Caco-2 (cell line): ENCODE measurements around the gene UNC50. TPM values are rescaled to one million over a fixed set of nuclear protein-coding genes. Genes with fewer than 3 reads are reported as not detected.

Experiments used
- BruUV-seq: library from RNA; stranded (reverse); fragments of 400-500 nt; replicated peaks from 2 replicates; lab custom pipeline; 2021; lab: Mats Ljungman, UMichigan
- CTCF ChIA-PET: fragments of 300-600 bp; sonication (Branson Sonifier 250); formaldehyde crosslinking; loops from one replicate; lab custom pipeline; 2022; ENCODE audit warnings: antibody characterized with exemption; lab: Charles Lee
- POLR2A ChIA-PET: fragments of 300-600 bp; sonication (Branson Sonifier 250); formaldehyde crosslinking; loops from one replicate; lab custom pipeline; 2022; ENCODE audit warnings: antibody characterized with exemption; lab: Charles Lee
- DNase-seq, 2 experiments: peaks; one replicate each; pipeline versions ENCODE4 v3.0.0 to v3.0.0-alpha.2; 2020 to 2022
- H3K27me3 ChIP-seq: replicated peaks from 2 replicates; pipeline ENCODE4 v1.6.0; 2011; ENCODE audit warnings: low read length; ENCODE audit not compliant: control insufficient read depth, insufficient read depth
- H3K36me3 ChIP-seq: 2 replicates; pipeline ENCODE4 v1.5.1; 2011; ENCODE audit warnings: low read length; ENCODE audit not compliant: control insufficient read depth, insufficient read depth
- H3K4me1 ChIP-seq: fragments of 250-450 bp; sonication (Bioruptor Pico); 2 replicates; pipeline ENCODE4 v1.5.1; 2020; ENCODE audit warnings: mild to moderate bottlenecking
- H3K4me3 ChIP-seq: 2 replicates; pipeline ENCODE4 v1.5.1; 2011; ENCODE audit warnings: low read depth, mild to moderate bottlenecking, control low read depth, low read length
- H3K9me3 ChIP-seq: fragments of 250-450 bp; sonication (Bioruptor Pico); 2 replicates; pipeline ENCODE4 v1.5.1; 2020; ENCODE audit warnings: mild to moderate bottlenecking, moderate library complexity
- H3K27ac Mint-ChIP-seq: one replicate; pipeline ENCODE4 v1.8.0; 2022; ENCODE audit warnings: mixed read lengths; ENCODE audit not compliant: unreplicated experiment
- H3K27me3 Mint-ChIP-seq: one replicate; pipeline ENCODE4 v1.8.0; 2022; ENCODE audit warnings: mixed read lengths; ENCODE audit not compliant: insufficient read depth, unreplicated experiment
- H3K36me3 Mint-ChIP-seq: one replicate; pipeline ENCODE4 v1.8.0; 2022; ENCODE audit warnings: mild to moderate bottlenecking, mixed read lengths; ENCODE audit not compliant: insufficient read depth, unreplicated experiment
- H3K4me1 Mint-ChIP-seq: one replicate; pipeline ENCODE4 v1.8.0; 2022; ENCODE audit warnings: low read depth, mixed read lengths; ENCODE audit not compliant: unreplicated experiment
- H3K4me3 Mint-ChIP-seq: one replicate; pipeline ENCODE4 v1.8.0; 2022; ENCODE audit warnings: mild to moderate bottlenecking, moderate library complexity, mixed read lengths; ENCODE audit not compliant: unreplicated experiment
- H3K9me3 Mint-ChIP-seq: one replicate; pipeline ENCODE4 v1.8.0; 2022; ENCODE audit warnings: mixed read lengths; ENCODE audit not compliant: unreplicated experiment
- intact Hi-C: fragments of 100-400 bp; cut with micrococcal nuclease; formaldehyde crosslinking; loops from one replicate; pipeline ENCODE4 v1.10.0; 2022; ENCODE audit not compliant: unreplicated experiment
- total RNA-seq: library from RNA; stranded (reverse); gene quantifications from 2 replicates; pipeline ENCODE4 v1.2.3, GENCODE V29; 2022
- TF ChIP-seq, protein P1 (sequence below), 2 experiments: fragments of 200-600 bp in 1 of 2; IDR thresholded peaks; 1 replicate in 1 of 2; 2 replicates in 1 of 2; pipeline versions ENCODE4 v1.5.1 to v1.8.0; 2011 to 2022; ENCODE audit warnings: antibody characterized with exemption in 1 of 2, control low read depth in 1 of 2, inconsistent platforms in 1 of 2, low read depth in 1 of 2, low read length in 1 of 2, mild to moderate bottlenecking in 1 of 2, moderate library complexity in 1 of 2; ENCODE audit not compliant: insufficient read depth in 1 of 2, severe bottlenecking in 1 of 2, unreplicated experiment in 1 of 2

UNC50 gene
- total RNA-seq, 1 experiment from 2014 or later: 40.0 TPM

DNA sequence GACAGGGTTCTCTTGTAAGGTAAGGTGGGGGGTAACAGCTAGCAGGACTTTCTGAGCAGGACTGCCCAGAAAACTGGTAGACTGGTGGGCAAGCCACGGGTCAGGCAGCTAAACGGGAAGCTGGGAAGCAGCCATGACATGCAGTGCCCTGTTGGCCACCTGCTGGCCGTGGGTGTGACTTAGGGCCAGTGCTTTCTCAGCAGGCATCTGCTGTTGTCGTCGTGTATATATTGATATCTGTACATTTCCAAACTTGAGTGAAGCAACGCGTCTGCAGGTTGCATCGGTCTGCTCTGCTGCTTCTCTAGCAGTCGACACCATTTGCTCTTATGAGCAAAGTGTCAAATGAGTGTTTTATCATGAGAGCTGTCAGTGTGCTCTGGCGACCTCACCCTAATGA, 31.1 kb upstream of the UNC50 start:
- Histone ChIP-seq H3K27me3 (no peaks in the 10 kb centered on the region), H3K36me3 (no peaks in the 10 kb centered on the region), H3K4me3 (no peak overlapping the region), H3K4me1 (no peaks in the 10 kb centered on the region), H3K9me3 (no peaks in the 10 kb centered on the region)
- H3K27ac Mint-ChIP-seq: no peak overlapping the region
- no peak for DNase-seq
- intact Hi-C loops: loop anchor here (5.0 kb wide), 1 partner anchor 360 kb away; no protein-coding TSS in a partner anchor
- H3K4me3 Mint-ChIP-seq: no peak overlapping the region
- H3K4me1 Mint-ChIP-seq: no peaks in the 10 kb centered on the region
- POLR2A ChIA-PET: no interaction called here
- no peaks in the 10 kb centered on the region for H3K9me3 Mint-ChIP-seq
- H3K36me3 Mint-ChIP-seq: peaks cover 6% of the 10 kb centered on the region
- CTCF ChIA-PET: no interaction called here
- BruUV-seq: no TSS peak
- TF ChIP-seq, protein P1, sequence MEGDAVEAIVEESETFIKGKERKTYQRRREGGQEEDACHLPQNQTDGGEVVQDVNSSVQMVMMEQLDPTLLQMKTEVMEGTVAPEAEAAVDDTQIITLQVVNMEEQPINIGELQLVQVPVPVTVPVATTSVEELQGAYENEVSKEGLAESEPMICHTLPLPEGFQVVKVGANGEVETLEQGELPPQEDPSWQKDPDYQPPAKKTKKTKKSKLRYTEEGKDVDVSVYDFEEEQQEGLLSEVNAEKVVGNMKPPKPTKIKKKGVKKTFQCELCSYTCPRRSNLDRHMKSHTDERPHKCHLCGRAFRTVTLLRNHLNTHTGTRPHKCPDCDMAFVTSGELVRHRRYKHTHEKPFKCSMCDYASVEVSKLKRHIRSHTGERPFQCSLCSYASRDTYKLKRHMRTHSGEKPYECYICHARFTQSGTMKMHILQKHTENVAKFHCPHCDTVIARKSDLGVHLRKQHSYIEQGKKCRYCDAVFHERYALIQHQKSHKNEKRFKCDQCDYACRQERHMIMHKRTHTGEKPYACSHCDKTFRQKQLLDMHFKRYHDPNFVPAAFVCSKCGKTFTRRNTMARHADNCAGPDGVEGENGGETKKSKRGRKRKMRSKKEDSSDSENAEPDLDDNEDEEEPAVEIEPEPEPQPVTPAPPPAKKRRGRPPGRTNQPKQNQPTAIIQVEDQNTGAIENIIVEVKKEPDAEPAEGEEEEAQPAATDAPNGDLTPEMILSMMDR (IDR thresholded peaks at IDR 0.05; ENCODE audit: insufficient read depth in 1 of 2, low read depth in 1 of 2, low read length in 1 of 2, severe bottlenecking in 1 of 2, unreplicated experiment in 1 of 2): peak in 1 of 2 experiments; percentile 31
- no peaks in the 10 kb centered on the region for H3K27me3 Mint-ChIP-seq

DNA sequence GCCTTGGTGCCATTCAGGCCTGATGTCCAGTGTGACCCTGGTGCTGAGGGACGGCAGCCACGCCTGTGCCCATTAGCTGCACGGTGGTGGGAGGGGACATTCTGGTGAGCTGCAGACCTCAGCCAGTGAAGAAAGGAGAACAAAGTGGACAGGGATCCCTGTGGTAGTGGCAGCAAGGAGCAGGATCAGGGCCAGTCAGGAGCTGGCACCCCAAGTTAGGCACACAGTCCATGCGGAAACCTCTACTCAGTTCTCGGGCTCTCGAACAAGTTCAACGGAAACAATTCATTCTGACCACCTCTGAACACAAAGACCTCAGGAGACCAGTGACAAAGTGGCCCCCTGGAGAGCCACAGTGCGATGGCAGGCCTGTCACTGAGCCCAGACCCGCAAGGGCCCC, 30.2 kb upstream of the UNC50 start:
- intact Hi-C loops: loop anchor here (5.0 kb wide), 1 partner anchor 361 kb away; no protein-coding TSS in a partner anchor
- Mint-ChIP-seq H3K36me3 (peaks cover 6% of the 10 kb centered on the region), H3K9me3 (no peaks in the 10 kb centered on the region), H3K27me3 (no peaks in the 10 kb centered on the region), H3K4me3 (no peak overlapping the region), H3K4me1 (no peaks in the 10 kb centered on the region), H3K27ac (no peak overlapping the region)
- H3K4me3 ChIP-seq: no peak overlapping the region
- TF ChIP-seq, protein P1 (IDR thresholded peaks at IDR 0.05; ENCODE audit: insufficient read depth in 1 of 2, low read depth in 1 of 2, low read length in 1 of 2, severe bottlenecking in 1 of 2, unreplicated experiment in 1 of 2): no peak
- DNase-seq: no peak
- no peaks in the 10 kb centered on the region for H3K27me3 ChIP-seq
- POLR2A ChIA-PET: no interaction called here
- no TSS peak for BruUV-seq
- H3K9me3 ChIP-seq: no peaks in the 10 kb centered on the region
- CTCF ChIA-PET: no interaction called here
- H3K36me3 ChIP-seq: no peaks in the 10 kb centered on the region
- H3K4me1 ChIP-seq: no peaks in the 10 kb centered on the region

DNA sequence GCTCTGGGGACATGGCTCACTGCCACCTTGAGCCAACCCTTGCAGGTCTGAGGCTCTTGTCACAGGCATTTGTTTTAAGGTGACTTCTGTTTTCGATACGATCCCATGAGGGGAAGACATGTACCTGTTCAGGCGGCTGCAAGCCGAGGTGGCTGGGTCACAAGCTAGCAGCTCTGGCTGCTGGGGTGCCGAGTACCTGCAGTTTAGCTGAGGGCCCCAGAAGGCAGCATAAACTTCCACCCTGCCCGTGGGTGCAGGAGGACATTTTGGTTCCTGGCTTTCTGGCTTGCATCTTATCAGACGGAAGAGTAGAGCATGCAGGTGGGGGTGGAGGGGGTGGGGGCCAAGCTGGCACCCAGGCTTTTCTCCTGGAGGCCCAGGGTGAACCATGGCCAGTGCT, 28.5 kb upstream of the UNC50 start:
- TF ChIP-seq, protein P1 (IDR thresholded peaks at IDR 0.05; ENCODE audit: insufficient read depth in 1 of 2, low read depth in 1 of 2, low read length in 1 of 2, severe bottlenecking in 1 of 2, unreplicated experiment in 1 of 2): no peak
- no peaks in the 10 kb centered on the region for H3K36me3 Mint-ChIP-seq
- Histone ChIP-seq H3K9me3 (no peaks in the 10 kb centered on the region), H3K4me3 (no peak overlapping the region), H3K4me1 (peaks cover 6% of the 10 kb centered on the region), H3K27me3 (no peaks in the 10 kb centered on the region), H3K36me3 (no peaks in the 10 kb centered on the region)
- no peaks in the 10 kb centered on the region for H3K27me3 Mint-ChIP-seq
- DNase-seq: no peak
- H3K4me1 Mint-ChIP-seq: no peaks in the 10 kb centered on the region
- CTCF ChIA-PET: interaction anchor here (1.7 kb wide), 1 partner anchor 11 kb away, joined by 6 read pairs; no protein-coding TSS in a partner anchor
- H3K4me3 Mint-ChIP-seq: no peak overlapping the region
- intact Hi-C loops: loop anchor here (5.0 kb wide), 1 partner anchor 363 kb away; no protein-coding TSS in a partner anchor
- no peaks in the 10 kb centered on the region for H3K9me3 Mint-ChIP-seq
- no TSS peak for BruUV-seq
- no peak overlapping the region for H3K27ac Mint-ChIP-seq
- POLR2A ChIA-PET: no interaction called here
